ENCODE results near the gene KCNJ12.

The KCNJ12 gene

GRCh38 chr17:21381076-21381706 is 5.0 kb downstream of the KCNJ12 start:
- DNase-seq = no peak
- Mint-ChIP-seq H3K27me3 (peaks cover 41% of the 10 kb centered on the region), H3K4me3 (no peak overlapping the region), H3K4me1 (no peaks in the 10 kb centered on the region), H3K27ac (no peak overlapping the region), H3K9me3 (no peaks in the 10 kb centered on the region), H3K36me3 (no peaks in the 10 kb centered on the region)
- CTCF ChIA-PET = no interaction called here

GRCh38 chr17:21382560-21383495 is 6.7 kb downstream of the KCNJ12 start:
- Mint-ChIP-seq H3K4me3 (no peak overlapping the region), H3K9me3 (no peaks in the 10 kb centered on the region), H3K27ac (no peak overlapping the region), H3K36me3 (no peaks in the 10 kb centered on the region), H3K4me1 (no peaks in the 10 kb centered on the region), H3K27me3 (peaks cover 26% of the 10 kb centered on the region)
- CTCF ChIA-PET = no interaction called here
- no peak for DNase-seq

- no peak for DNase-seq
- H3K27me3 Mint-ChIP-seq = peaks cover 8% of the 10 kb centered on the region
- H3K36me3 Mint-ChIP-seq = no peaks in the 10 kb centered on the region
- no peak overlapping the region for H3K4me3 Mint-ChIP-seq
- no peaks in the 10 kb centered on the region for H3K9me3 Mint-ChIP-seq
- CTCF ChIA-PET = no interaction called here
- H3K27ac Mint-ChIP-seq = no peak overlapping the region
- H3K4me1 Mint-ChIP-seq = no peaks in the 10 kb centered on the region
These were observed 9.2 kb downstream of the KCNJ12 start for GRCh38 chr17:21385281-21385845.

- H3K36me3 Mint-ChIP-seq = no peaks in the 10 kb centered on the region
- H3K9me3 Mint-ChIP-seq = no peaks in the 10 kb centered on the region
- no peaks in the 10 kb centered on the region for H3K4me1 Mint-ChIP-seq
- no peak overlapping the region for H3K27ac Mint-ChIP-seq
- peaks cover 13% of the 10 kb centered on the region for H3K27me3 Mint-ChIP-seq
- no peak for DNase-seq
- CTCF ChIA-PET = no interaction called here
- no peak overlapping the region for H3K4me3 Mint-ChIP-seq
These were observed 11.5 kb downstream of the KCNJ12 start for GRCh38 chr17:21387616-21388015.

GRCh38 chr17:21388066-21388465 is 11.9 kb downstream of the KCNJ12 start:
- no peak for DNase-seq
- Mint-ChIP-seq H3K9me3 (no peaks in the 10 kb centered on the region), H3K27me3 (peaks cover 13% of the 10 kb centered on the region), H3K4me1 (no peaks in the 10 kb centered on the region), H3K27ac (no peak overlapping the region), H3K36me3 (no peaks in the 10 kb centered on the region), H3K4me3 (no peak overlapping the region)
- CTCF ChIA-PET = no interaction called here

GRCh38 chr17:21388944-21389343 is 12.8 kb downstream of the KCNJ12 start:
- peaks cover 13% of the 10 kb centered on the region for H3K27me3 Mint-ChIP-seq
- no peaks in the 10 kb centered on the region for H3K4me1 Mint-ChIP-seq
- H3K27ac Mint-ChIP-seq = no peak overlapping the region
- DNase-seq = no peak
- H3K36me3 Mint-ChIP-seq = no peaks in the 10 kb centered on the region
- no peak overlapping the region for H3K4me3 Mint-ChIP-seq
- H3K9me3 Mint-ChIP-seq = no peaks in the 10 kb centered on the region
- CTCF ChIA-PET = no interaction called here

GRCh38 chr17:21389394-21389793 is 13.2 kb downstream of the KCNJ12 start:
- Mint-ChIP-seq H3K27ac (no peak overlapping the region), H3K4me1 (no peaks in the 10 kb centered on the region), H3K4me3 (no peak overlapping the region), H3K9me3 (no peaks in the 10 kb centered on the region), H3K36me3 (no peaks in the 10 kb centered on the region), H3K27me3 (peaks cover 15% of the 10 kb centered on the region)
- CTCF ChIA-PET = no interaction called here
- no peak for DNase-seq

GRCh38 chr17:21390294-21390693 is 14.1 kb downstream of the KCNJ12 start:
- Mint-ChIP-seq H3K36me3 (no peaks in the 10 kb centered on the region), H3K9me3 (no peaks in the 10 kb centered on the region), H3K27ac (no peak overlapping the region), H3K4me1 (no peaks in the 10 kb centered on the region), H3K4me3 (no peak overlapping the region), H3K27me3 (peaks cover 17% of the 10 kb centered on the region)
- no peak for DNase-seq
- CTCF ChIA-PET = no interaction called here

- DNase-seq = no peak
- CTCF ChIA-PET = no interaction called here
- H3K27ac Mint-ChIP-seq = no peak overlapping the region
- no peaks in the 10 kb centered on the region for H3K36me3 Mint-ChIP-seq
- no peaks in the 10 kb centered on the region for H3K4me1 Mint-ChIP-seq
- peaks cover 17% of the 10 kb centered on the region for H3K27me3 Mint-ChIP-seq
- H3K9me3 Mint-ChIP-seq = no peaks in the 10 kb centered on the region
- H3K4me3 Mint-ChIP-seq = no peak overlapping the region
These were observed 16.1 kb downstream of the KCNJ12 start for GRCh38 chr17:21392266-21392665.

- H3K4me1 Mint-ChIP-seq = no peaks in the 10 kb centered on the region
- H3K4me3 Mint-ChIP-seq = no peak overlapping the region
- H3K36me3 Mint-ChIP-seq = no peaks in the 10 kb centered on the region
- peaks cover 17% of the 10 kb centered on the region for H3K27me3 Mint-ChIP-seq
- DNase-seq = no peak
- H3K27ac Mint-ChIP-seq = no peak overlapping the region
- CTCF ChIA-PET = no interaction called here
- no peaks in the 10 kb centered on the region for H3K9me3 Mint-ChIP-seq
These were observed 18.1 kb downstream of the KCNJ12 start for GRCh38 chr17:21394265-21394664.

GRCh38 chr17:21395764-21396163 is 19.6 kb downstream of the KCNJ12 start:
- Mint-ChIP-seq H3K4me1 (no peaks in the 10 kb centered on the region), H3K27me3 (peaks cover 11% of the 10 kb centered on the region), H3K9me3 (no peaks in the 10 kb centered on the region), H3K27ac (no peak overlapping the region), H3K4me3 (no peak overlapping the region), H3K36me3 (no peaks in the 10 kb centered on the region)
- CTCF ChIA-PET = no interaction called here
- DNase-seq = no peak

- DNase-seq = no peak
- Mint-ChIP-seq H3K4me1 (no peaks in the 10 kb centered on the region), H3K27me3 (peaks cover 10% of the 10 kb centered on the region), H3K36me3 (no peaks in the 10 kb centered on the region), H3K9me3 (no peaks in the 10 kb centered on the region), H3K27ac (no peak overlapping the region), H3K4me3 (no peak overlapping the region)
- CTCF ChIA-PET = no interaction called here
These were observed 20.1 kb downstream of the KCNJ12 start for GRCh38 chr17:21396237-21396636.

- H3K36me3 Mint-ChIP-seq = no peaks in the 10 kb centered on the region
- CTCF ChIA-PET = no interaction called here
- H3K4me1 Mint-ChIP-seq = no peaks in the 10 kb centered on the region
- H3K27ac Mint-ChIP-seq = no peak overlapping the region
- peaks cover 2% of the 10 kb centered on the region for H3K9me3 Mint-ChIP-seq
- peaks cover 4% of the 10 kb centered on the region for H3K27me3 Mint-ChIP-seq
- no peak for DNase-seq
- no peak overlapping the region for H3K4me3 Mint-ChIP-seq
These were observed 21.4 kb downstream of the KCNJ12 start for GRCh38 chr17:21397341-21398190.

GRCh38 chr17:21399474-21400186 is 23.5 kb downstream of the KCNJ12 start:
- H3K27ac Mint-ChIP-seq = no peak overlapping the region
- H3K36me3 Mint-ChIP-seq = no peaks in the 10 kb centered on the region
- H3K4me3 Mint-ChIP-seq = no peak overlapping the region
- peaks cover 2% of the 10 kb centered on the region for H3K9me3 Mint-ChIP-seq
- H3K4me1 Mint-ChIP-seq = no peaks in the 10 kb centered on the region
- DNase-seq = no peak
- peaks cover under 1% of the 10 kb centered on the region for H3K27me3 Mint-ChIP-seq
- CTCF ChIA-PET = no interaction called here
